Loucy (cell line): ENCODE results near the gene MSRB2.

Source experiments
- EZH2phosphoT487 ChIP-seq: fragments of 200-600 bp; IDR thresholded peaks from 2 replicates; pipeline ENCODE4 v1.6.1; 2018; ENCODE audit warnings: antibody characterized with exemption, mild to moderate bottlenecking, moderate library complexity, borderline replicate concordance
- TF ChIP-seq, protein P1 (sequence below): fragments of 200-600 bp; sonication (generic); conservative IDR thresholded peaks from 2 replicates; pipeline ENCODE4 v1.5.1; 2014; ENCODE audit warnings: mild to moderate bottlenecking, antibody characterized with exemption, low read length

GRCh38 chr10:23065181-23065948 lies 30.0 kb upstream of the MSRB2 start:
- TF ChIP-seq, protein P1, sequence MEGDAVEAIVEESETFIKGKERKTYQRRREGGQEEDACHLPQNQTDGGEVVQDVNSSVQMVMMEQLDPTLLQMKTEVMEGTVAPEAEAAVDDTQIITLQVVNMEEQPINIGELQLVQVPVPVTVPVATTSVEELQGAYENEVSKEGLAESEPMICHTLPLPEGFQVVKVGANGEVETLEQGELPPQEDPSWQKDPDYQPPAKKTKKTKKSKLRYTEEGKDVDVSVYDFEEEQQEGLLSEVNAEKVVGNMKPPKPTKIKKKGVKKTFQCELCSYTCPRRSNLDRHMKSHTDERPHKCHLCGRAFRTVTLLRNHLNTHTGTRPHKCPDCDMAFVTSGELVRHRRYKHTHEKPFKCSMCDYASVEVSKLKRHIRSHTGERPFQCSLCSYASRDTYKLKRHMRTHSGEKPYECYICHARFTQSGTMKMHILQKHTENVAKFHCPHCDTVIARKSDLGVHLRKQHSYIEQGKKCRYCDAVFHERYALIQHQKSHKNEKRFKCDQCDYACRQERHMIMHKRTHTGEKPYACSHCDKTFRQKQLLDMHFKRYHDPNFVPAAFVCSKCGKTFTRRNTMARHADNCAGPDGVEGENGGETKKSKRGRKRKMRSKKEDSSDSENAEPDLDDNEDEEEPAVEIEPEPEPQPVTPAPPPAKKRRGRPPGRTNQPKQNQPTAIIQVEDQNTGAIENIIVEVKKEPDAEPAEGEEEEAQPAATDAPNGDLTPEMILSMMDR, result no peak
- no peak for TF ChIP-seq EZH2phosphoT487
